Measurements from ENCODE around the gene NUDT16L1. TPM values are rescaled to one million over a fixed set of nuclear protein-coding genes. Genes with fewer than 3 reads are reported as not detected.

Gene NUDT16L1
- total and polyA plus RNA-seq, 7 donors = 6.3 to 20.2 (median 7.7) TPM

- DNase-seq (peak in 1 of 2 donors; percentile 54), ATAC-seq (peak; percentile 5 to 9 (median 6))
- WGBS, 3 donors = 12 to 16% (median 14%) methylated on average over 31 of the region's 31 CpGs
- Histone ChIP-seq H3K9me3 (no peaks in the 10 kb centered on the region), H3K27me3 (ENCODE audit: insufficient read depth in 3 of 3, low read length in 2 of 3) (no peaks in the 10 kb centered on the region), H3K27ac (peak overlapping the region; percentile 51), H3K36me3 (ENCODE audit: insufficient read depth in 1 of 2, low read depth in 1 of 2) (peaks cover 0 to 40% of the 10 kb centered on the region in 2 donors), H3K4me3 (peak overlapping the region; percentile 92), H3K4me1 (peaks cover 19% of the 10 kb centered on the region)
- intact Hi-C loops (cut with DNase I) = loop anchor here in 1 of 2 donors (10.0 kb wide), 1 partner anchor 262 kb away; the partner anchor contains the start of gene SEC14L5
- no peak for TF ChIP-seq CTCF (IDR thresholded peaks at IDR 0.05)
Observed at GRCh38 chr16:4692460-4693295, 684 bp upstream of the NUDT16L1 start.

DNA sequence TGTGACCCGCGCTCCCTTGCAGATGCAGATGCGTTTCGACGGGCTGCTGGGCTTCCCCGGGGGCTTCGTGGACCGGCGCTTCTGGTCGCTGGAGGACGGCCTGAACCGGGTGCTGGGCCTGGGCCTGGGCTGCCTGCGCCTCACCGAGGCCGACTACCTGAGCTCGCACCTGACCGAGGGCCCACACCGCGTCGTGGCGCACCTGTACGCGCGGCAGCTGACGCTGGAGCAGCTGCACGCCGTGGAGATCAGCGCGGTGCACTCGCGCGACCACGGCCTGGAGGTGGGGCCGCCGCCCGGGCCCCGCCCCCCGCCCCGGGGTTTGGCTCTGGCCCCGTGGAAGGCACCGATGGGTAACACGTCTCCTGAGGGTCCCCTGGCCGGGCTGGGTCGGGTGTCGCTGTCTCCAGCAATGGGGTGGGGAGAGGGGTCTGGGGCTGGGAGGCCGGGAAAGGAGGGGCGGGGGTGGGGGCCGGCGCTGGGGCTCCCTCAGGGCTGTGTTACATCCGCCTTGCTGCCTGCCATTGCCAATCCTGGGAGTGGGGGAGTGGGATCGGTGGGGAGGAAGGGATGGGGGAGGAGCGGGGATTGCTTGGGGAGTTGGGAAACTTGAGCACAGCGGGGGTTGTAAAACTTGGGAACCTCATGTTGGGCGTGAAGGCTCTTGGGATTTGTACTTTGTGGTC, 737 bp downstream of the NUDT16L1 start:
- H3K36me3 ChIP-seq (ENCODE audit: insufficient read depth in 1 of 2, low read depth in 1 of 2) = peaks cover 0 to 45% of the 10 kb centered on the region in 2 donors
- intact Hi-C loops (cut with DNase I) = loop anchor here in 1 of 2 donors (10.0 kb wide), 1 partner anchor 261 kb away; the partner anchor contains the start of gene SEC14L5
- ATAC-seq (peak; percentile 11 to 31 (median 25)), DNase-seq (peak; percentile 57 to 73)
- H3K4me1 ChIP-seq = peaks cover 11% of the 10 kb centered on the region
- WGBS, 3 donors = 2 to 3% (median 3%) methylated on average over 41 to 54 of the region's 54 CpGs
- TF ChIP-seq CTCF (IDR thresholded peaks at IDR 0.05) = no peak
- peak overlapping the region; percentile 92 for H3K4me3 ChIP-seq
- no peaks in the 10 kb centered on the region for H3K27me3 ChIP-seq (ENCODE audit: insufficient read depth in 3 of 3, low read length in 2 of 3)
- H3K9me3 ChIP-seq = no peaks in the 10 kb centered on the region
- H3K27ac ChIP-seq = peak overlapping the region; percentile 82

DNA sequence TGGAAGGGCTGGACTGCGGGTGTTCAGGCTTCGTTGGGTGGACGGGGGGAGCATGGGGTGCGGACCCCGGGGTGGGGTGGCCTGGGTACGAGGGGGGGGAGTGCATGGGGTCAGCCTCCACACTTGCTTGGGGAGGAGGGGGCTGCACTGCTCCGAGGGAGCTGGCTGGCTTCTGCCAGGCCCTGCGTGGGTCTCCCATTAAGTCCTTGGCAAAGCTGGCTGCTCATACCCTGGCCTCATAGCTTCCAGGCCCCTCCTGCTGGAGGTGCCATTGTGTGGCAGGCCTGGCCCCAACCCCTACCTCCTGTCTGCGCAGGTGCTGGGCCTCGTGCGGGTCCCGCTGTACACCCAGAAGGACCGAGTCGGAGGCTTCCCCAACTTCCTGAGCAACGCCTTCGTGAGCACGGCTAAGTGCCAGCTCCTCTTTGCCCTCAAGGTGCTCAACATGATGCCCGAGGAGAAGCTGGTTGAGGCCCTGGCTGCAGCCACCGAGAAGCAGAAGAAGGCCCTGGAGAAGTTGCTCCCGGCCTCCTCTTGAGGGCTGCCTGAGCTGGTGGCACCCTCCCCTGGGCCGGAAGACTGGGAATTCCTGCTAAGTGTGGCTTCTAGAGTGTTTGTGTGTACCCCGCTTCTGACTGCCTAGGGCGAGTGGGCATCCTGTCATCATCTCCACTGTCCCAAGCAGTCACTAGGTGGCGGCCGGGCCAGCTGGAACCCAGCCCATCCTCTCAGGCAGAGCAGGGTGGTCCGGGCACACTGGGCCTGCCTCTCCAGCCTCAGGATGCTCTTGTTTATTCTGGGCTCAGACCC, 1.5 kb downstream of the NUDT16L1 start:
- peak overlapping the region; percentile 92 for H3K4me3 ChIP-seq
- ATAC-seq (peak in 1 of 4 donors; percentile 17), DNase-seq (peak; percentile 56 to 77)
- WGBS, 3 donors = 42 to 56% (median 49%) methylated on average over 24 to 26 of the region's 26 CpGs
- intact Hi-C loops (cut with DNase I) = loop anchor here in 1 of 2 donors (10.0 kb wide), 1 partner anchor 260 kb away; the partner anchor contains the start of gene SEC14L5
- H3K27me3 ChIP-seq (ENCODE audit: insufficient read depth in 3 of 3, low read length in 2 of 3) = no peaks in the 10 kb centered on the region
- no peak for TF ChIP-seq CTCF (IDR thresholded peaks at IDR 0.05)
- peak overlapping the region; percentile 36 for H3K27ac ChIP-seq
- peaks cover 0 to 47% of the 10 kb centered on the region in 2 donors for H3K36me3 ChIP-seq (ENCODE audit: insufficient read depth in 1 of 2, low read depth in 1 of 2)
- H3K9me3 ChIP-seq = no peaks in the 10 kb centered on the region
- peaks cover 11% of the 10 kb centered on the region for H3K4me1 ChIP-seq

GRCh38 chr16:4695473-4696171, 2.3 kb downstream of the NUDT16L1 start:
- Histone ChIP-seq H3K4me1 (peaks cover 11% of the 10 kb centered on the region), H3K27me3 (ENCODE audit: insufficient read depth in 3 of 3, low read length in 2 of 3) (no peaks in the 10 kb centered on the region), H3K36me3 (ENCODE audit: insufficient read depth in 1 of 2, low read depth in 1 of 2) (peaks cover 4 to 55% of the 10 kb centered on the region in 2 donors), H3K9me3 (no peaks in the 10 kb centered on the region), H3K27ac (no peak overlapping the region), H3K4me3 (no peak overlapping the region)
- intact Hi-C loops (cut with DNase I) = loop anchor here in 1 of 2 donors (10.0 kb wide), 1 partner anchor 259 kb away; the partner anchor contains the start of gene SEC14L5
- ATAC-seq = no peak
- DNase-seq = peak in 1 of 2 donors; percentile 19
- no peak for TF ChIP-seq CTCF (IDR thresholded peaks at IDR 0.05)
- 54 to 63% (median 59%) methylated on average over 12 of the region's 12 CpGs for WGBS, 3 donors
